ENCODE data around the gene GPRIN3. TPM values are rescaled to one million over a fixed set of nuclear protein-coding genes. Genes with fewer than 3 reads are reported as not detected.

The GPRIN3 gene
- total and polyA plus RNA-seq, 7 donors: 1.6 to 4.6 (median 1.8) TPM

GRCh38 chr4:89290727-89291516 lies 16.7 kb downstream of the GPRIN3 start:
- no peaks in the 10 kb centered on the region for H3K27me3 ChIP-seq
- intact Hi-C loops (cut with DNase I): no loop called here
- no peak overlapping the region for H3K27ac ChIP-seq
- no peak for DNase-seq
- H3K9me3 ChIP-seq: no peaks in the 10 kb centered on the region
- 58 to 81% methylated on average over 6 of the region's 6 CpGs for WGBS, 2 donors
- no peaks in the 10 kb centered on the region for H3K4me1 ChIP-seq
- H3K36me3 ChIP-seq: no peaks in the 10 kb centered on the region
- no peak overlapping the region for H3K4me3 ChIP-seq
- TF ChIP-seq POLR2AphosphoS5 (IDR thresholded peaks at IDR 0.05) (no peak), POLR2A (IDR thresholded peaks at IDR 0.05) (no peak), CTCF (IDR thresholded peaks at IDR 0.05) (no peak), EP300 (IDR thresholded peaks at IDR 0.05) (no peak)

- Histone ChIP-seq H3K27me3 (no peaks in the 10 kb centered on the region), H3K36me3 (no peaks in the 10 kb centered on the region), H3K4me3 (no peak overlapping the region), H3K27ac (no peak overlapping the region), H3K4me1 (no peaks in the 10 kb centered on the region), H3K9me3 (no peaks in the 10 kb centered on the region)
- TF ChIP-seq POLR2A (IDR thresholded peaks at IDR 0.05) (no peak), CTCF (IDR thresholded peaks at IDR 0.05) (no peak), EP300 (IDR thresholded peaks at IDR 0.05) (no peak), POLR2AphosphoS5 (IDR thresholded peaks at IDR 0.05) (no peak)
- intact Hi-C loops (cut with DNase I): no loop called here
- DNase-seq: no peak
- WGBS, 2 donors: 83 to 88% methylated on average over 2 of the region's 2 CpGs
Measured at GRCh38 chr4:89289312-89289711, 18.3 kb downstream of the GPRIN3 start.

GRCh38 chr4:89288430-89288829 lies 19.2 kb downstream of the GPRIN3 start:
- Histone ChIP-seq H3K27me3 (no peaks in the 10 kb centered on the region), H3K9me3 (no peaks in the 10 kb centered on the region), H3K36me3 (no peaks in the 10 kb centered on the region), H3K27ac (no peak overlapping the region), H3K4me1 (no peaks in the 10 kb centered on the region), H3K4me3 (no peak overlapping the region)
- intact Hi-C loops (cut with DNase I): no loop called here
- WGBS, 2 donors: 76 to 87% methylated on average over 2 of the region's 2 CpGs
- DNase-seq: no peak
- TF ChIP-seq EP300 (IDR thresholded peaks at IDR 0.05) (no peak), POLR2A (IDR thresholded peaks at IDR 0.05) (no peak), CTCF (IDR thresholded peaks at IDR 0.05) (no peak), POLR2AphosphoS5 (IDR thresholded peaks at IDR 0.05) (no peak)

- no peaks in the 10 kb centered on the region for H3K36me3 ChIP-seq
- intact Hi-C loops (cut with DNase I): no loop called here
- no peaks in the 10 kb centered on the region for H3K4me1 ChIP-seq
- DNase-seq: no peak
- TF ChIP-seq POLR2AphosphoS5 (IDR thresholded peaks at IDR 0.05): no peak
- H3K9me3 ChIP-seq: no peaks in the 10 kb centered on the region
- no peak overlapping the region for H3K27ac ChIP-seq
- WGBS, 2 donors: 71 to 85% methylated on average over 6 of the region's 6 CpGs
- no peak overlapping the region for H3K4me3 ChIP-seq
- H3K27me3 ChIP-seq: no peaks in the 10 kb centered on the region
Measured at GRCh38 chr4:89287945-89288344, 19.7 kb downstream of the GPRIN3 start.

- no peaks in the 10 kb centered on the region for H3K9me3 ChIP-seq
- no peaks in the 10 kb centered on the region for H3K4me1 ChIP-seq
- no peak overlapping the region for H3K27ac ChIP-seq
- no peak overlapping the region for H3K4me3 ChIP-seq
- no peaks in the 10 kb centered on the region for H3K27me3 ChIP-seq
- no peak for DNase-seq
- WGBS, 2 donors: 11 to 25% methylated on average over 2 of the region's 2 CpGs
- TF ChIP-seq POLR2A (IDR thresholded peaks at IDR 0.05) (no peak), CTCF (IDR thresholded peaks at IDR 0.05) (no peak), EP300 (IDR thresholded peaks at IDR 0.05) (no peak), POLR2AphosphoS5 (IDR thresholded peaks at IDR 0.05) (no peak)
- no peaks in the 10 kb centered on the region for H3K36me3 ChIP-seq
- intact Hi-C loops (cut with DNase I): no loop called here
Measured at GRCh38 chr4:89285745-89286144, 21.9 kb downstream of the GPRIN3 start.
